K562 (cell line): ENCODE data around the gene RHOBTB3. TPM values are rescaled to one million over a fixed set of nuclear protein-coding genes. Genes with fewer than 3 reads are reported as not detected.

Experiments used
- ESRRA ChIP-seq: fragments of 450-650 bp; IDR thresholded peaks from 2 replicates; pipeline ENCODE4 v1.6.1; 2014; ENCODE audit warnings: low read depth, mild to moderate bottlenecking, moderate library complexity, borderline replicate concordance
- FIP1L1 ChIP-seq: fragments of 200-400 bp; formaldehyde crosslinking; IDR thresholded peaks from 2 replicates; pipeline ENCODE4 v1.6.1; 2018; ENCODE audit warnings: mild to moderate bottlenecking, low read depth, low read length; ENCODE audit not compliant: poor library complexity, severe bottlenecking
- HDGF ChIP-seq: fragments of 450-650 bp; IDR thresholded peaks from 2 replicates; pipeline ENCODE4 v1.6.1; 2016
- LARP7 ChIP-seq: fragments of 450-650 bp; IDR thresholded peaks from 2 replicates; pipeline ENCODE4 v1.6.1; 2016
- NR4A1 ChIP-seq, 2 experiments: fragments of 250-450 bp in 1 of 2; fragments of 450-650 bp in 1 of 2; sonication (Bioruptor Pico) in 1 of 2; IDR thresholded peaks; 2 replicates each; pipeline versions ENCODE4 v1.4.0 to v1.6.1; 2016 to 2020; ENCODE audit warnings: mild to moderate bottlenecking in 2 of 2, missing compliant biosample characterization in 1 of 2, missing genetic modification characterization in 1 of 2, moderate library complexity in 1 of 2
- STAT5B ChIP-seq: fragments of 250-450 bp; sonication (Bioruptor Pico); IDR thresholded peaks from 2 replicates; pipeline ENCODE4 v1.8.0; 2021; ENCODE audit warnings: mild to moderate bottlenecking, inconsistent platforms
- VEZF1 ChIP-seq: fragments of 200-800 bp; sonication (Bioruptor generic); IDR thresholded peaks from 2 replicates; pipeline ENCODE4 v1.6.1; 2017; ENCODE audit warnings: missing genetic modification characterization, missing compliant biosample characterization
- XRCC5 ChIP-seq: fragments of 200-400 bp; formaldehyde crosslinking; IDR thresholded peaks from 2 replicates; pipeline ENCODE4 v1.6.1; 2017; ENCODE audit warnings: low read depth, mild to moderate bottlenecking, low read length
- ZBTB49 ChIP-seq: sonication (generic); formaldehyde crosslinking; IDR thresholded peaks from 2 replicates; pipeline ENCODE4 v1.8.0; 2022; ENCODE audit warnings: missing genetic modification reagents, mild to moderate bottlenecking, borderline replicate concordance
- ZNF407 ChIP-seq: fragments of 450-650 bp; IDR thresholded peaks from 2 replicates; pipeline ENCODE4 v1.6.1; 2016; ENCODE audit warnings: low read depth
- polyA plus RNA-seq, 8 experiments: library from polyadenylated mRNA; depleted of rRNA in 4 of 8; stranded (reverse) in 5 of 8; unstranded in 3 of 8; fragments of >200 nt; fragmentation: Nextera tagmentation in 2 of 8; fragmentation: Illumina TruSeq in 1 of 8; extraction: Ambion mirVana in 2 of 8; extraction: Trizol in 1 of 8; gene quantifications; 2 replicates each; pipeline versions ENCODE4 v1.2.1 to v1.2.3, GENCODE V29; 2011 to 2014; ENCODE audit warnings: inconsistent platforms in 1 of 8, missing spikeins in 1 of 8
- total RNA-seq, 7 experiments: library from RNA; depleted of rRNA in 6 of 7; stranded (reverse); fragments of >200 nt in 6 of 7; fragmentation: Illumina TruSeq in 2 of 7; extraction: Trizol in 2 of 7; gene quantifications; 2 replicates each; pipeline versions ENCODE4 v1.2.1 to v1.2.3, GENCODE V29; 2011 to 2021; ENCODE audit warnings: low replicate concordance in 1 of 7
- TF ChIP-seq, protein P1 (sequence below), 2 experiments: IDR thresholded peaks in 1 of 2; conservative IDR thresholded peaks in 1 of 2; 2 replicates each; pipeline ENCODE4 v1.6.1; 2016; ENCODE audit warnings: low read depth in 2 of 2, mild to moderate bottlenecking in 1 of 2, missing compliant biosample characterization in 1 of 2, missing genetic modification characterization in 1 of 2, moderate library complexity in 1 of 2

RHOBTB3 gene
- total and polyA plus RNA-seq, 9 of the 15 experiments (the other 6 are each of a cell fraction or from before 2014, with no cell fraction given): 39.7 to 143 (median 115) TPM

DNA sequence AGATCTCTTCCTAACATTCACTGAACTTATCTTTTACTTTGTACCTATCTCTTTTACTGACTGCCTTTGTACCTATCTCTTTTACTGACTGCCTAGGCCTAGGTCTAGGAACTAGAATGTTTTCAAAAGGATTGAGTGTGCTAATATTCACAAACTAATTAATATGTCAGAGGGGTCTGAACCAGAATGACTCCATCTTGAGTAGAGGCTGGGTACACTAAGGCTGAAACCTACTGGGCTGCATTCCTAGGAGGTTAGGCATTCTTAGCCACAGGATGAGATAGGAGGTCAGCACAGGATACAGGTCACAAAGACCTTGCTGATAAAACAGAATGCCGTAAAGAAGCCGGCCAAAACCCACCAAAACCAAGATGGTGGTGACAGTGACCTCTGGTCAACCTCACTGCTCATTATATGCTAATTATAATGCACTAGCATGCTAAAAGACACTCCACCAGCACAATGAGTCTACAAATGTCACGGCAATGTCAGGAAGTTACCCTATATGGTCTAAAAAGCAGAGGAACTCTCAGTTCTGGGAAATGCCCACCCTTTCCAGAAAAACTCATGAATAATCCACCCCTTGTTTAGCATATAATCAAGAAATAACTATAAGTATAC is 2.5 kb upstream of the RHOBTB3 start (continued):
- TF ChIP-seq ZNF407: no peak
- peak; percentile 97 for TF ChIP-seq ESRRA
- peak; percentile 100 for TF ChIP-seq NR4A1 (CRISPR knock-in tag; IDR thresholded peaks at IDR 0.05)
- TF ChIP-seq NR4A1 (tag; IDR thresholded peaks at IDR 0.05): peak; percentile 100
- no peak for TF ChIP-seq ZBTB49 (CRISPR knock-in tag)
- no peak; the same call in 1 of the 2 replicates for TF ChIP-seq HDGF
- TF ChIP-seq, protein P1, sequence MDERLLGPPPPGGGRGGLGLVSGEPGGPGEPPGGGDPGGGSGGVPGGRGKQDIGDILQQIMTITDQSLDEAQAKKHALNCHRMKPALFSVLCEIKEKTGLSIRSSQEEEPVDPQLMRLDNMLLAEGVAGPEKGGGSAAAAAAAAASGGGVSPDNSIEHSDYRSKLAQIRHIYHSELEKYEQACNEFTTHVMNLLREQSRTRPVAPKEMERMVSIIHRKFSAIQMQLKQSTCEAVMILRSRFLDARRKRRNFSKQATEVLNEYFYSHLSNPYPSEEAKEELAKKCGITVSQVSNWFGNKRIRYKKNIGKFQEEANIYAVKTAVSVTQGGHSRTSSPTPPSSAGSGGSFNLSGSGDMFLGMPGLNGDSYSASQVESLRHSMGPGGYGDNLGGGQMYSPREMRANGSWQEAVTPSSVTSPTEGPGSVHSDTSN (CRISPR knock-in tag; IDR thresholded peaks at IDR 0.05; ENCODE audit: low read depth): no peak
- TF ChIP-seq, protein P1 (tag; conservative IDR thresholded peaks at IDR 0.05; ENCODE audit: low read depth): peak; percentile 93
- no peak for TF ChIP-seq LARP7
- TF ChIP-seq FIP1L1: peak; percentile 27
- TF ChIP-seq VEZF1: peak; percentile 89
- peak; percentile 96 for TF ChIP-seq STAT5B
- TF ChIP-seq XRCC5: no peak
